ENCODE measurements around the gene TEC. TPM values are rescaled to one million over a fixed set of nuclear protein-coding genes. Genes with fewer than 3 reads are reported as not detected.
"Not testable (repeated sequence)": the region's sequence is repeated elsewhere in the genome, so short reads cannot be mapped to it uniquely, and the experiment has no call there.

TEC gene
- total and polyA plus RNA-seq, 9 of the 15 experiments (the other 6 are each of a cell fraction or from before 2014, with no cell fraction given): 5.3 to 14.7 (median 8.8) TPM

DNA sequence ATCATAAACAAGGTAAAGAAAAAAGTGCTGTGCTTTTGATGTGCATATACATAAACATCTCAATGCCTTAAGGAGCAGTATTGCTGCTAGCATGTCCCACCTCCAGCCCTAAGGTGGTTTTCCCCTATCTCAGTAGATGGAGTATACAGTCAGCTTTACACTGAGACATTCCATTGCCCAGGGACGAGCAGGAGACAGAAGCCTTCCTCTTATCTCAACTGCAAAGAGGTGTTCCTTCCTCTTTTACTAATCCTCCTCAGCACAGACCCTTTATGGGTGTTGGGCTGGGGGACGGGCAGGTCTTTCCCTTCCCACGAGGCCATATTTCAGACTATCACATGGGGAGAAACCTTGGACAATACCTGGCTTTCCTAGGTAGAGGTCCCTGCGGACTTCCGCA is 16.0 kb upstream of the TEC start:
- H3K4me1 ChIP-seq (replicated peaks in 1 of 2; ENCODE audit: control insufficient read depth in 2 of 2, insufficient read depth in 2 of 2, low read length in 2 of 2); in situ Hi-C loops (cut with MboI); H3K79me2 ChIP-seq (ENCODE audit: control insufficient read depth, insufficient read depth, low read length); FAIRE-seq; H3K4me2 ChIP-seq (ENCODE audit: insufficient read depth, low read length); BruUV-seq (replicated peaks); H4K20me1 ChIP-seq (replicated peaks; ENCODE audit: control insufficient read depth, insufficient read depth, low read length); H3K4me3 ChIP-seq; H3K9ac ChIP-seq (ENCODE audit: insufficient read depth in 1 of 2, low read depth in 2 of 2, low read length in 2 of 2); H3K27ac ChIP-seq (ENCODE audit: extremely low read depth, low read depth, low read length); H2AFZ ChIP-seq (ENCODE audit: low read depth, low read length); CTCF ChIA-PET (ENCODE audit: low intra/inter-chr PET ratio); H3K36me3 ChIP-seq (ENCODE audit: control insufficient read depth, insufficient read depth, low read length); H3K9me3 ChIP-seq (replicated peaks; ENCODE audit: control insufficient read depth, insufficient read depth, low read depth, low read length); H3K9me1 ChIP-seq (ENCODE audit: control insufficient read depth, insufficient read depth, low read length); intact Hi-C loops (cut with micrococcal nuclease); POLR2A ChIA-PET; H3K27me3 ChIP-seq (ENCODE audit: control insufficient read depth in 2 of 2, insufficient read depth in 2 of 2, low read length in 2 of 2); ATAC-seq; TF ChIP-seq TEAD4 (CRISPR knock-in tag; IDR thresholded peaks at IDR 0.05; ENCODE audit: borderline replicate concordance): not testable (repeated sequence)
- 12% methylated on average over 5 of the region's 5 CpGs for WGBS (ENCODE audit: insufficient coverage, low coverage, missing lambda C conversion rate)
- TF ChIP-seq TAL1 (IDR thresholded peaks at IDR 0.05): 0 out of 2 replicates have a peak, but pooled peaks have one; percentile 19
- TF ChIP-seq ARID1B (IDR thresholded peaks at IDR 0.05): peak; percentile 53; the same call in 1 of the 2 replicates
- peak; percentile 48; the same call in 1 of the 2 replicates for TF ChIP-seq ZEB2 (IDR thresholded peaks at IDR 0.05)
- 0 out of 2 replicates have a peak, but pooled peaks have one; percentile 13 for TF ChIP-seq TEAD4 (IDR thresholded peaks at IDR 0.05; ENCODE audit: low read length)
- peak; percentile 45 for TF ChIP-seq TCF3 (CRISPR knock-in tag; IDR thresholded peaks at IDR 0.05)
- 0 out of 2 replicates have a peak, but pooled peaks have one; percentile 26 for TF ChIP-seq SMARCE1 (IDR thresholded peaks at IDR 0.05)
- peak; percentile 16; the same call in 1 of the 2 replicates for TF ChIP-seq SOX6 (IDR thresholded peaks at IDR 0.05)
- TF ChIP-seq CTBP1 (IDR thresholded peaks at IDR 0.05; ENCODE audit: borderline replicate concordance): peak; percentile 66; the same call in 1 of the 2 replicates
- peak; percentile 35; the same call in 1 of the 2 replicates for TF ChIP-seq CBFA2T3 (IDR thresholded peaks at IDR 0.05)
- peak in 1 of 4 experiments; percentile 32 for DNase-seq (ENCODE audit: extremely low read depth in 1 of 4, low spot score in 3 of 4)

Measured in K562 (cell line).